Colonic mucosa (tissue), 4 donors: ENCODE data around the gene H2AZ1. TPM values are rescaled to one million over a fixed set of nuclear protein-coding genes. Genes with fewer than 3 reads are reported as not detected.
A peak's percentile ranks its signal among the peaks of the same experiment; 100 is the strongest.

Source experiments
- DNase-seq: peaks from one replicate; pipeline ENCODE4 v3.0.0-alpha.2; 2020
- H3K27ac ChIP-seq: fragments of 200-600 bp; one replicate; pipeline ENCODE4 v1.8.0; 2021
- H3K27me3 ChIP-seq: fragments of 200-600 bp; one replicate; pipeline ENCODE4 v1.8.0; 2021
- H3K36me3 ChIP-seq: fragments of 200-600 bp; one replicate; pipeline ENCODE4 v1.8.0; 2021
- H3K4me1 ChIP-seq: fragments of 200-600 bp; one replicate; pipeline ENCODE4 v1.8.0; 2021; ENCODE audit warnings: mild to moderate bottlenecking
- H3K4me3 ChIP-seq: fragments of 200-600 bp; one replicate; pipeline ENCODE4 v1.8.0; 2021
- H3K9ac ChIP-seq, 2 donors: one replicate each; pipeline ENCODE4 v1.7.0; 2013; ENCODE audit warnings: control low read depth in 2 of 2, low read depth in 2 of 2, low read length in 2 of 2
- H3K9me3 ChIP-seq: fragments of 200-600 bp; one replicate; pipeline ENCODE4 v1.8.0; 2021
- CTCF ChIP-seq: fragments of 200-600 bp; IDR thresholded peaks from one replicate; pipeline ENCODE4 v1.8.0; 2022; ENCODE audit warnings: antibody characterized with exemption, mild to moderate bottlenecking
- intact Hi-C: fragments of 100-400 bp; cut with DNase I; formaldehyde crosslinking; loops from one replicate; pipeline ENCODE4 v1.14.1; 2022
- total RNA-seq, 2 donors: library from RNA; stranded (reverse); fragmentation: NEBNext Ultra II Directional in 1 of 2; extraction: Animal tissue kit (Norgen Biotek cat#: 25700) in 1 of 2; gene quantifications; one replicate each; pipeline ENCODE4 v1.2.1, GENCODE V29; 2021
- donor health status: healthy.
- donor health status: DM: no; HTN: no; CAD: no.
- donor health status: DM: no; HTN: no; CAD: no.

H2AZ1 gene
- total RNA-seq, 2 donors from 2014 or later, result 227 to 564 TPM

GRCh38 chr4:99945718-99946355 is 4.2 kb downstream of the H2AZ1 start:
- Histone ChIP-seq H3K9me3 (no peaks in the 10 kb centered on the region), H3K4me3 (peak overlapping the region; percentile 96), H3K27me3 (no peaks in the 10 kb centered on the region), H3K27ac (peak overlapping the region; percentile 98), H3K4me1 (peaks cover 10% of the 10 kb centered on the region), H3K36me3 (no peaks in the 10 kb centered on the region), H3K9ac (peak overlapping the region; percentile 77 to 85)
- TF ChIP-seq CTCF, result no peak
- intact Hi-C loops, result loop anchor here (5.0 kb wide), 3 partner anchors 54 to 384 kb away; partner anchors contain the start of genes LAMTOR3 and TRMT10A
- peak; percentile 42 for DNase-seq

GRCh38 chr4:99943904-99944437 is 6.1 kb downstream of the H2AZ1 start:
- Histone ChIP-seq H3K36me3 (no peaks in the 10 kb centered on the region), H3K27ac (no peak overlapping the region), H3K27me3 (no peaks in the 10 kb centered on the region), H3K9me3 (no peaks in the 10 kb centered on the region), H3K4me3 (no peak overlapping the region), H3K9ac (no peak overlapping the region), H3K4me1 (peaks cover 10% of the 10 kb centered on the region)
- no peak for TF ChIP-seq CTCF
- intact Hi-C loops, result no loop called here
- no peak for DNase-seq

GRCh38 chr4:99938243-99938753 is 11.8 kb downstream of the H2AZ1 start:
- intact Hi-C loops, result no loop called here
- TF ChIP-seq CTCF, result no peak
- no peak for DNase-seq
- H3K4me1 ChIP-seq, result no peaks in the 10 kb centered on the region
- H3K9me3 ChIP-seq, result no peaks in the 10 kb centered on the region
- H3K4me3 ChIP-seq, result no peak overlapping the region
- no peak overlapping the region for H3K9ac ChIP-seq
- no peak overlapping the region for H3K27ac ChIP-seq
- H3K27me3 ChIP-seq, result no peaks in the 10 kb centered on the region
- H3K36me3 ChIP-seq, result no peaks in the 10 kb centered on the region

GRCh38 chr4:99934891-99935290 is 15.2 kb downstream of the H2AZ1 start:
- no peak for DNase-seq
- H3K36me3 ChIP-seq, result no peaks in the 10 kb centered on the region
- H3K27me3 ChIP-seq, result no peaks in the 10 kb centered on the region
- TF ChIP-seq CTCF, result no peak
- H3K9ac ChIP-seq, result no peak overlapping the region
- H3K4me3 ChIP-seq, result no peak overlapping the region
- no peaks in the 10 kb centered on the region for H3K9me3 ChIP-seq
- intact Hi-C loops, result no loop called here
- H3K27ac ChIP-seq, result no peak overlapping the region
- no peaks in the 10 kb centered on the region for H3K4me1 ChIP-seq

- Histone ChIP-seq H3K4me1 (no peaks in the 10 kb centered on the region), H3K9ac (no peak overlapping the region), H3K9me3 (no peaks in the 10 kb centered on the region), H3K4me3 (no peak overlapping the region), H3K27me3 (no peaks in the 10 kb centered on the region), H3K27ac (no peak overlapping the region), H3K36me3 (no peaks in the 10 kb centered on the region)
- TF ChIP-seq CTCF, result no peak
- no peak for DNase-seq
- intact Hi-C loops, result no loop called here
Measured at GRCh38 chr4:99927566-99927965, 22.5 kb downstream of the H2AZ1 start.
